HG03378 (cell line): ENCODE measurements around the gene MUC6.

Experiments
- ATAC-seq: cut with Tn5 transposase; IDR thresholded peaks from one replicate; pipeline ENCODE4 v1.9.1; 2021; ENCODE audit warnings: mild to moderate bottlenecking, moderate library complexity; ENCODE audit not compliant: unreplicated experiment

MUC6 gene

DNA sequence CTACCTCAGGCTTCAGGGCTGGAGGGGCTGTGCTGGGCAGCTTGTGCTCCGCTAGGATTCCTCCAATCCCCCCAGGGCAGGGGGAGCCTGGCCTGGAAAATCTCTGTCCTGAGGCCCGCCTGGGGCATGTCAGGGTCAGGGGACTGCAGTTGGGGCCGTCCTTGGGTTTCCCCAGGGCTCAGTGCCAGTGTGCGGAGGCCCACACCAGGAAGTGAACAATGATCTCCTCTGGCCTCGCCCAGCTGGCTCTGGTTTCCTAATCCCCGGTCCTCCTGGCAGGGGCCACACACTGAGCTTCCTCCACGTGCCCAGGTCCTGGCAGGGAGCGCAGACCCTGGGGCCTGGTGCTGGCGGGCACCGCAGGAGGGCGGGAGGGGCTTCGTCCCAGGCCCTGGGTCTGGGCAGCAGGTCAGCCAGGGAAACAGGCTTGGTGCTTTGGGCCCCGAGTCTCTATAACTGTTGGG is 36.8 kb upstream of the MUC6 start:
- ATAC-seq = no peak

DNA sequence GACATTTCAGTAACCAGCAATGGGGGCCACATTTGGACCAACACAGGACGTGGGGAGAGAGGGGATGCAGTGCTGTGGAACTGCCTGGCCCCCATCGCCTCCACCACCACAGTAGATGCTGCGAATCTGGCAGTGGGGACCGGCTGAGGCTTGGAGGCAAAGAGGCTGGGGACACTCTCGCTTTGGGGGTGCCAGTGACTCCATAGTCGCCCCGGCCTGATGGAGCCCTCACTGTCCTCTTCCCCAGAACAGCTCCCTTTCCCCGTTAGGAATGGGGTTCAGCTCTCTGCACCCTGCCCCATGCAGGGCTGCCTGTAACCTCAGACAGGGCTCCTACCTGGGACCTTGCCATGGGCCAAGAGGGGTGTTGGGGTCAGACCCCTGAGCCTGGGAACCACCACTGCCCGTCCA is 36.3 kb upstream of the MUC6 start:
- ATAC-seq = no peak

DNA sequence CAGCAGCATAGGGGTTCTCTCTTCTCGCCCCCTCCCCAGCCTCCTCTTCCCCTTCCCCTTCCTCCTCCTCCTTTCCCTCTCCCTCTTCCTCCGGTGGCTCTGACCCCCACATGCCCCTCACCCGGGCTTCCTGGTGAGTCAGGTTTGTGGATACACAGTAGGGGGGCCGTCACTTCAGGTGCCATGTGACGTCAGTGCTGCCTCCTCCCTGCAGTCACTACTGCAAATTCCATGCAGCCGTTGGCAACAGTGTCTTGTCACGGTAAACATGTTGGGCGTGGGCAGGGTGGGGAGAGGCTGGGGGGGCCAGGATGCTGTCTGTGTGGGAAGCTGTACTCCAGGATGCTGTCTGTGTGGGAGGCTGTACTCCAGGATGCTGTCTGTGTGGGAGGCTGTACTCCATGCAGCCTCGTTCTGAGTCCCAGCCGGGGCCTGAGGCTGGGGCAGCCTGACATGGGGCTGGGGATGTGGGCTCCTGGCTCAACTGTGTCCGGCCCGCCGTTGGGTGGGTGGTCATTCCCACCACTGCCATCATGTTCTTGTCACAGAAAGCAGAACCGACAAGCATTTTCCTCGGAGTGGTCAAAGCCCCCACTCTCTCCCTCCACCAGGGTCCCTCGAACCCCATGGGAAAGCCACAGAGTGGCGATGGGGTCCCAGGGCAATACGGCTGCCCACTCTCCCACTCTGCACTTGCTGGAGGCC is 35.8 kb upstream of the MUC6 start:
- ATAC-seq = no peak

DNA sequence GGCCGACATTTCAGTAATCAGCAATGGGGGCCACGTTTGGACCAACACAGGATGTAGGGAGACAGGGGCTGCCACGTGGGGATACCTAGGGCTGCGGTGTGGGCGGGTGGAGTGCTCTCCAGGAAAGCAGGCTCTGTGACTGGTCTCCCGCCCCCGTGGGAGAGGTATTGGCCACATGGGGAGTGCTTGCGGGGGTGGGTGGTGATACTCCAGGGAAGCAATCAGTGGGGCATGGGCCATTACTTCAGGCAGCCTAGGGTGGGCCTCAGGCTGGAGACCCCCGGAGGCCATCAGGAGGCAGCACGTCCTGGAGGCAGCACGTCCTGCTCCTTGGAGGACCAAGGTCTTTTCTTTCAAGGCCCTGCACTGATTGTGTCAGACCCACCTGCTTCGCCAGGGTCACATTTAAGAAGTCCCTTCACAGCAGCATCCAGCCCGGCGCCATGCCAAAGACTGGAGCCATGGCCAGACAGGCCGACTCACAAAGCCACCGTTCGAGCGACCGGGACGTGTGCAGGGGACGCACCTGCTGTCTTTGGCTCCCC is 35.1 kb upstream of the MUC6 start:
- no peak for ATAC-seq

DNA sequence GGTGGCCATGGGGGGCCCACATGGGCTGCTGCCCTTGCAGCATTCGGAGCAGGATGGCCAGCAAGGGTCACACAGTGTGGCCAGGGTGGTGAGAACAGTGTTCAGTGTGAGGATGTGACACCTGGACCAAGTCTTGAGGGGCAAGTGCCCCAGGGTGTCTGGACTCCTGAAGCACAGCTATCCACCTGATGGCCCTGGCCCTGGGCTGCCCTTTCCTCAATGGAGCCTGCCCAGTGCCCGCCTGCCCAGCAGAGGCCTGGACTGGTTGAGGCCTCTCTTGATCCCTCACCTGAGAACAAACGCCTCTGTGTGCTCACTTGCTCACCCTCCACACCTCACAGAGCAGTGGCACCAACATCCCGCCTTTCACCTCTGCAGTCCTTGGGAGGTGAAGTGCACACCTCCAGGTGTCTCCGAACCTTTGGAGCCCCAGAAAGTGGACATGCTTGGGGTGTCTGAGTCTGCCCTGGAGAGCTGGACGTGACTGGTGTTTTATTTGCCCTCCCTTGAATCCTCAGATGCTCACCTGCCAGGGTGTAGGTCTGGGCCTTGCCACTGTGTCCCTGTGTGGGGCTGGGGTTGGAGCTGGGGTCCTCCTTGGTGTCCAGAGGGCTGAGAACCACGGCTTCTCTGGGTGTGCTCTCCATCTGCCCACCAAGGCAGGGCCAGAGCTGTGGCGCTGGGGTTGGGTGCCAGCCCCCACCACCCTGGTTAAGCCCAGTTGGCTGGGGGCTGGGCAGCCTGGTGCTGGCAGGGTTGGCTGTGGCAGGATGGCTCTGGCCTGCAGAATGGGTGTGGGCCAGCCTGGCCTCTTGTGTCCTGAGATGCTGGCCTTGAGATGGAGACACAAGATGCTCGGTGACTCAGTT is 34.3 kb upstream of the MUC6 start:
- no peak for ATAC-seq

DNA sequence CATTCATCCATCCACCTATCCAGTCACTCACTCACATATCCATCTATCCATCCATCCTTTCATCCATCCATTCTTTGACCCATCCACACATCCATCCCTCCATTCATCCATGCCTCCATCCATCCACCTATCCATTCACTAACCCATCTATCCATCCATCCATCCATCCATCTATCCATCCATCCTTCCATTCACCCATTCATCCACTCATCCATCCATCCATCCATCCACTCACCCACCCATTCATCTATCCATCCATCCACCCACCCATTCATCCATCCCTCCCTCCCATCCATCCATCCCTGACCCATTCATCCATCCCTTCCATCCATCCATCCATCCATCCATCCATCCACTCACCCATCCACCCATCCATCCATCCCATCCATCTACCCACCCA is 33.2 kb upstream of the MUC6 start:
- no peak for ATAC-seq

DNA sequence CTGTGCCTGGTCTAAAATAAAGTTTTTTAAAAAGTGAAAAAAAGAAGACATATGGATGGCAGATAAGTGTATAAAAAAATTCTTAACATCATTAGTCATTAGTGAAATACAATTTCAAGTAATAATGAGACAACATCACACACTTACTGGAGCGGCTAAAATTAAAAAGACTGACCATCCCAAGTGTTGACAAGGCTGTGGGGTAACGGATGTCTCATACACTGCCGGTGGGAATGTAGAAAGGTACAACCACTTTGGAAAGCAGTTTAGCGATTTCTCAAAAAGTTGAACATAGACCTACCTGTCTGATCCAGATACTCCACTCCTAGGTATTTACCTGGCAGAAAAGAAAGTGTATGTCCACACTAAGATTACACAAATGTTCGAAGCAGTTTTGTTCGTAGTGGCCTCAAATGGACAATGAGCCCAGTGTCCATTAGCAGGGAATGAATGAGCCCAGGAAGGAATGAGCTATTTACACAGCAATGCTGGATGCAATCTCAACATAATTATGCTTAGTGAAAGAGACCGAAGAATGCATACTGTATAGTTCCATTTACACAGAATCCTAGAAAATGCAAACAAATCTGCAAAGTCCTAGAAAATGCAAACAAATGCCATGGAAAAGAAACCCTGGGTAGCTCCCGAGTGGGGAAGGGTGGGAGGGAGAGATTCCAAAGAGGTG is 31.4 kb upstream of the MUC6 start:
- no peak for ATAC-seq

DNA sequence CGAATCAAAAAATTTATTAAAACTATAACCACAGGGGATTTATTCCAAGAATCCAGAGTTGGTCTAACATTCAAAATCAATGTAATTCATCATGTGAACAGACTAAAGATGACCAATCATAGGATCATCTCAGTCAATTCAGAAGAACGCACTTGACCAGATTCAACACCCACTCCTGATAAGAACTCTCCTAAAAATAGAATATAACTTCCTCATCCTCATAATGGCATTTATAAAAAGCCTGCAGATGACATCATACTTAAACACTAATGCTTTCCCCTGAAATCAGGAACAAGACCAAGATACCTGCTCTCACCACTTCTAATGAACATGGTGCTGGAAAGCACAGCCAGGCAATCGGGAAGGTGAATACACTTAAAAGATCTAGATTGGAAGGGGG is 27.6 kb upstream of the MUC6 start:
- no peak for ATAC-seq

DNA sequence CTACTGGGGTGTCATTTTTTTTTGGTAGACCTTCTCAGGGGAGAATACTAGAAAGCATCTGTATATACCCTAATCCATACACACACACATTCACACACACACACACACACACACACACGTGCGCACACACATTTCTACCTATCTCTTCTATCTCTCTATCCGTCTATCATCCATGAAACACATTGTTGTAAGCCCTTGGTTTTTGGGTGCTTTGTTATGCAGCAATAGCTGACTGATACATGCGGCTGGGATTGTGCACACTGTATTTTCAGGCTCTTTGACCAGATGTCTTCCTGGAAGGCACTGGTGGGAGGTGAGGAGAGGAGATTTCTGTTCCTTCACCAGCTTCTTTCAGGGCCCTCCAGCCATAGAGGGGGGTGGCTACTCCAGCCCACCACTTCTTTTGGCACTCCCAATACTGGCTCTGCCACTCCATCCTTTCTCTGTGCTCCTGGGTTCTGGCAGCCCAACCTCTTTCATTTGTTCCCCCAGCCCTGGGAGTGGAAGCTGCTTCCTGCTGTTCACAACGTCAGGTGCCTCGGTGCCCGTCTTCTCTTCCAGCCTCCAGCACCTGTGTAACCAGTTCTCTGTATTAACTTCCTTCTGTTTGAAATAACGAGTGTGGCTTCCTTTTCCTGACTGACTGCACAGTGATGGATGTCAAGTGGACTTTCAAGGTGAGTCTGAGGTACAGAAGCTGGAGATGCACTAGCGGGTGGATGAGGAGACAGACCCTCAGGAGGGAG is 25.7 kb upstream of the MUC6 start:
- ATAC-seq = no peak

DNA sequence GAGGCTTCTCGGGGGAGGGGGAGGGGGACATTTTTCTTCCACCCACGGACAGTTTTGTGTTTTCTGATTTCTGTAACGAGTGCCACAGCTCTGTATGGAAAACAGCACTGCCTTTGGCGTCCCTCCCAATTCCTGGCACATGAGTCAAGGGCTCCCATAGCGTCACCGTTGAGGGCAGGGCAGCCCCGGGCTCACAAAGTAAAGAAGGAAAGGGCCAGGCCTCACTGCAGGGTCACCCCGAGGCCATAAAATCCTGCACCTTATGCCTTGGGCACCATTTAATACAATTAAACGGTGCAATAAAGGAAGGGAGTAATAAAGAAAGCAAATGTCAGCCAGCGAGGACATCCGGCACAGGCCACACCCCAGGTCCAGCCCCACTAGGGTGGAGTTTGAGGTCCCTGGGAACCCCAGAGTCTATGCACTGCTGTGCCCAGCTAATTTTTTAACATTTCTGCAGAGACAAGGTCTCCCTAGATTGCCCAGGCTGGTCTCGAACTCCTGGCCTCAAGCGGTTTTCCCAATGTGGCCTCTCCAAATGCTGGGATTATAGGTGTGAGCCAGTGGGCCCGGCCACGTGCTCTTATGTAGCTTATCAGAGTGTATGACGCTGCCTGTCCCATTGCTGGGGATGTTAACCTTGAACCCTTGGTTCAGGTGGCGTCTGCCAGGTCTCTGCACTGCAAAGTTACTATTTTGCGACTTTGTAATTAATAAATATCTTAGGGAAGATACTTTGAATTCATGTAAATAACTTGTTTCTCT is 24.5 kb upstream of the MUC6 start:
- ATAC-seq = no peak

DNA sequence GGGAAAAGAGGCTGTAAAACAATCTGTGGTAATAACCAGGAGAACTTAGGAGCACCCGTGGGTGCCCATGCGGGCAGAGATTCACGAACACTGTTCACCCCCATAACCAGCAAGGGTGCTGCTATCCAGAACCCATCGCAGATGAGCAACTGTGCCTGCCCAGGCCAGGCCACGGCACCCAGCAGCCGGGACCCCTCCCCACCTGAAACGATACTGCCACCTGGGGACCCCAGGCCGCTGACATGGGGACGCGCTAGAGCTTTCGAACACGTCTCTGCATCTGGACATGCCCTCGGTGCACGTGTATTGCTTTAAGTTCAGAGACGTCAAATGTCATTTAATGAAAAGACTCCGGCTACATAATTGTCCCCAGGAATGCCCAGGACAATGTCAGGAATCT is 23.9 kb upstream of the MUC6 start:
- no peak for ATAC-seq

DNA sequence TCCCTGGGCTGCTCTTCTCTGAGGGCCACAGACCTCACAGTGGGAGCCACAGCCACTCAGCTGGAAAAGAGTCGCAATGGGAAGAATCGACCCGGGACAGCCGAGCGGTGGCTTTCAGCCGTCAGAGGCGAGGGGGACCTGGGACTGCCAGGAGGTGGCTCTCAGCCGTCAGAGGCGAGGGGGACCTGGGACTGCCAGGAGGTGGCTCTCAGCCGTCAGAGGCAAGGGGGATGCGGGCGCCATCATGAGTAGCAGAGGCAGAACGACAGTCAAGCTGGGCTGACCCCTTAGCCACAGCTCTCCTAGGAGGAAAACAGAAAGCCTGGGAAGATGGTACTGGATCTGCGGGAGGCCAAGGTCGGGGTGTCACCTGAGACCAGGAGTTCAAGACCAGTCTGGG is 23.2 kb upstream of the MUC6 start:
- ATAC-seq = no peak

DNA sequence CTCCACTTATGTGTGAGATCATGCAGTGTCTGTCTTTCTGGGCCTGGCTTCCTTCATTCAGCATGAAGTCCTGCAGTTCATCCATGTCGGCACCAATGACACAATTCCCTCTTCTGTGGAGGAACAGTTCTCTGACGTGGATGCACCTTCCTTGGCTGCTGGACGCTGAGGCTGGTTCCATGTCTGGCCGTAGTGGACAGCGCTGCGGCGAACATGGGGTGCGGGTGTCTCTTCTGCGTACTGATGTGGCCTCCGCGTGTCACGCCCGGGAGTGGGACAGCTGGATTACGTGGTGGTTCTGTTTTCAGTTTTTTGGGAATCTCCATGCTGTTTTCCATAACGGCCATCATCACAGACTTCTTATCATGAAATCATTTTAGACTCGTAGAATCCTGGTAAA is 21.3 kb upstream of the MUC6 start:
- ATAC-seq = no peak

DNA sequence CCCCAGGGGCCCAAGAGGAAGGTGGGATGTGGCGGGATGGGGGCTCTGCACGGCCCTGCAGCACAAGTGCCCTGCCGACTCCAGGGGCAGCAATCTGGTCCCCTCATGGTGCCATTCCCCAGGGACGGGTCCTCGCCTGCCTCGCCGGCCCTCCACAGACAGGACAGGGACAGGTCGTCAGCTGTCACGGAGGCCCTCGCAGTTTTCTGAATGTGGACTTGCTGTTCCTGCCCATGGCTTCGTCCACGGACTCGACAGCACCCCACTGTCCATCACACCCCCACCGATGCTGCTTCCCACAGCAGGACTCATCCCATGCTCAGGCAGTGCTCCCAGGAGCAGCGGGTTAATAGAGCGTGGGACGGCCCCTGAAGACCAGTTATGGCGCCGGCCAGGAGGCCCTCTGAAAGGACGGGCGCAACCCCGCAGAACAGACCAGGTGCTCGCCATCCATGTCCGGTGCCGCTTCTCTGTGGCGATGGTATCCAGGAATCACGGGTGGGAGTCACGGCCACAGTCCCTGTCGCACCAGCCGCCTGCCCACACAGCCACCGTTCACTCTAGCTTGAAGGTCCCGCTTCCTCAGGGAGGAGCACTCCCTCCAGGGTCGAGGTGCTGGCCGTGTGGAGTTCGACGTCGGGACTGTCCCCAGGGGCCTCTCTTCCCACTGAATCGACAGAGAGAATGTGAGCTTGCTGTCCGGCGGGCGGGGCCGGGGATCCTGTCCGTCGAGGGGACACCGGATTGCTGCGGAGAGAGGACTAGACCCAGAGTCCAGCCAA is 19.7 kb upstream of the MUC6 start:
- ATAC-seq = no peak

DNA sequence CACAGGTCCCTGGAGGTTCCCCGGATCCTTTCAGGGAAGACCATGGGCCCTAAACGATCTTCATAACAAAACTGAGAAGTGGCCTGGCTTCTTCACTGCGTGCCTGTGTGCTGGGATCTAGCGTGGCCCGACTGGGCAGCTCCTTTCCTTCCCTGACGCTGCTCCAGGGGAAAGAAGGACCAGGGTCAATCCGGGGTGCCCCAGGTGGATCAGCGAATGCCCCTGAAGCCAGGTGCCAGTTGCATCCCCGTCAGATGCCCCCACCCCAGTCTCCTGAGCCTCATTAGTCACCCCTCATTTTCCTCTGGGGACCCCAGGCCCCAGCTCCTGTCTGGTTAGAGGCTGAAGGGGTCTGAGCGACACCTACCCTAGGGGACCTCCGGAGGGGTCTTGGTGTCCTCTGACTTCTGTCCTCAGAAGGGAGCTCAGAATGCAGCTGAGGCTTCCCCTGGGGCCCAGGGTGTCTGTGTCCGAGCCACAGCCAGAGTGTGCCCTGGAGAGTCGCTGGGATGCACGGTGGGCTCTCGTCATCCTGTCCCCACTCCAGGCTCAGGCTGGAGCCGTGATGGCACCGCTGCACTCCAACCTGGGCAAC is 18.7 kb upstream of the MUC6 start:
- ATAC-seq = no peak

DNA sequence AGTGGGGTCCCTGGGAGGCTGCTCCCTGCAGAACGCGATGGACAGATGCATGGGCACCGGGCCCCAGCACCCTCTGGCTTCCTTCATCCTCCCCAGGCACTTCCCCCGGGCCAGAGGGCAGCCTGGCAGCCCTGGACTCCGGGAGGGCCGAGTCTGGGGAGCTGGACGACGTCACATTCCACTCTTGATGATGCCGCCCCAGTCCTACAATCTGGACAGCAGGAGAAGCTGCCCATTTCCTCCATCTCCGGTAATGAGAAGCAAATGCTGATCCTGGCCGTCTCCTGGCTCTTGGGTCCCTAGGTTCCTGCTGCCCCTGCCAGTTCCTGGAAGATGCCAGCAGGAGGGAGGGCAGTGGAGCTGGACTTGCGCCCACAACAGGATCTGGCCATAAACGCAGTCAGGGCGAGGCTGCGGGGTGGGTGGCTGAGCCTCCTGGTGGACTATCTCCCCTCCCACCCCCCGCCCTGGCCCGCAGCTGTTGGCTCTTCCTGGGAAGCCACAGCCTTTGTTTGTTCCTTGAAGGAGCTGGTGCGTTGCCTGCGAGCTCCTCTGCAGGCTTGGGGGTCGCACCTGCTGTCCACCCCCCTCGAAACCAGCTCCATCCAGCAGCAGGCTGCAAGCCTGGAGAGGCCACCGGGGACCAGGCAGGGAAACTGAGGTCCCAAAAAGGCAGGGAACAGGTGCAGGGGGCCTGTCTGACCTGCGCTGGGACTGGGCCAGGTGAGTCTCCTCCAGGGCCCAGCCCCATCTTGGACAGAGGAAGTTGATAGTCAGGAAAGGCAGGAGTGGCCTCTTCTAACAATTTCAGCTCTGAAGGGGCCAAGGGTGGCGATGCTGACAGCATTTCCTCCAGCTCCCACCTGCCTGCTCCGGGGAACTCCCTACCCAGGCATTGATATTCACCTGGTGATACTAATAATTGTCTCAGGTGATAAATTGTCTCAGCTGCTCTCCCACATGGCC is 17.9 kb upstream of the MUC6 start:
- no peak for ATAC-seq

DNA sequence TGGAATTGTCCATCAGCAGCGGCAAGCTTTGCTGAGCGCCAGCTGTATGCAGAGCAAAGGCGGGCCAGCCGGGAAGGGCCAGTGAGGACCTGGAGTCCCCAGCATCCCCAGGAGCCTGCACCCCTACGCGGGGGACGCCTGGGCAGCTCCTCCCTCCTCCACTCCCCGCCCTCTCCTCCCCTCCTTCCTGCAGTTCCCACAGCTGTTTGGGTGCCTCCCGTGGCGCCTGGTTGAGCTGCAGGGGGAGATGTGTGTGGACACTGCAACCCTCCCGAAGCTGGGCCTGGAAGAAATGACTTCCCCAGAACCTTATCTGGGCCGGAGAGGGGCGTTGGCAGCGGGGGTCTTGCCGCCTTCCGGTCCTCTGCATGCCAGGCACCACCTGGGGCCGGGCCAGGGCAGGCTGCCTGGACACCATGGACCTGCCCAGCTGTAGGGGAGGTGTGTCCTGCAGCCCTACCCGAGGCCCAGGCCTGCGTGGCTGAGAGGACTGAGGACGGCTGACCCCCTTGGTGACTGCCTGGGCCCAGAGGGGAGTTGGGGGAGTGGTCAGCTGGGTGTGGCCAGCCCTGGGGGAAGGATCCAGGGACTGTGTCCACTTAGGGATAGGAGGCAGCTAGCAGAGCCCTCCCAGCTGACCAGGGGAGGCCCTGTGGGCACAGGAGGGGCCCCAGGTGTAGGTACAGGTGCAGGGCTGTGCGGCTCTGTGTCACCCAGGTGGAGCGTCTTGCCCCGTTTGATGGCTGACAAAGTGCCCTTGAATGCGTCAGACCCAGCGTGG is 16.8 kb upstream of the MUC6 start:
- no peak for ATAC-seq
